Colonic mucosa (tissue), 4 donors: Measurements from ENCODE around the gene ACVR2A. TPM values are rescaled to one million over a fixed set of nuclear protein-coding genes. Genes with fewer than 3 reads are reported as not detected.

ENCODE experiments used
- DNase-seq: peaks from one replicate; pipeline ENCODE4 v3.0.0-alpha.2; 2020
- H3K27ac ChIP-seq: fragments of 200-600 bp; one replicate; pipeline ENCODE4 v1.8.0; 2021
- H3K27me3 ChIP-seq: fragments of 200-600 bp; one replicate; pipeline ENCODE4 v1.8.0; 2021
- H3K36me3 ChIP-seq: fragments of 200-600 bp; one replicate; pipeline ENCODE4 v1.8.0; 2021
- H3K4me1 ChIP-seq: fragments of 200-600 bp; one replicate; pipeline ENCODE4 v1.8.0; 2021; ENCODE audit warnings: mild to moderate bottlenecking
- H3K4me3 ChIP-seq: fragments of 200-600 bp; one replicate; pipeline ENCODE4 v1.8.0; 2021
- H3K9ac ChIP-seq, 2 donors: one replicate each; pipeline ENCODE4 v1.7.0; 2013; ENCODE audit warnings: control low read depth in 2 of 2, low read depth in 2 of 2, low read length in 2 of 2
- H3K9me3 ChIP-seq: fragments of 200-600 bp; one replicate; pipeline ENCODE4 v1.8.0; 2021
- intact Hi-C: fragments of 100-400 bp; cut with DNase I; formaldehyde crosslinking; loops from one replicate; pipeline ENCODE4 v1.14.1; 2022
- total RNA-seq, 2 donors: library from RNA; stranded (reverse); fragmentation: NEBNext Ultra II Directional in 1 of 2; extraction: Animal tissue kit (Norgen Biotek cat#: 25700) in 1 of 2; gene quantifications; one replicate each; pipeline ENCODE4 v1.2.1, GENCODE V29; 2021
- TF ChIP-seq, protein P1 (sequence below): fragments of 200-600 bp; IDR thresholded peaks from one replicate; pipeline ENCODE4 v1.8.0; 2022; ENCODE audit warnings: antibody characterized with exemption, mild to moderate bottlenecking
- donor health status: healthy.
- donor health status: DM: no; HTN: no; CAD: no.
- donor health status: DM: no; HTN: no; CAD: no.

ACVR2A gene
- total RNA-seq, 2 donors from 2014 or later: 15.4 to 20.4 TPM

- Histone ChIP-seq H3K4me1 (peaks cover 5% of the 10 kb centered on the region), H3K4me3 (no peak overlapping the region), H3K27ac (no peak overlapping the region), H3K9ac (no peak overlapping the region), H3K36me3 (no peaks in the 10 kb centered on the region), H3K9me3 (no peaks in the 10 kb centered on the region), H3K27me3 (no peaks in the 10 kb centered on the region)
- no peak for DNase-seq
- intact Hi-C loops: no loop called here
- TF ChIP-seq, protein P1, sequence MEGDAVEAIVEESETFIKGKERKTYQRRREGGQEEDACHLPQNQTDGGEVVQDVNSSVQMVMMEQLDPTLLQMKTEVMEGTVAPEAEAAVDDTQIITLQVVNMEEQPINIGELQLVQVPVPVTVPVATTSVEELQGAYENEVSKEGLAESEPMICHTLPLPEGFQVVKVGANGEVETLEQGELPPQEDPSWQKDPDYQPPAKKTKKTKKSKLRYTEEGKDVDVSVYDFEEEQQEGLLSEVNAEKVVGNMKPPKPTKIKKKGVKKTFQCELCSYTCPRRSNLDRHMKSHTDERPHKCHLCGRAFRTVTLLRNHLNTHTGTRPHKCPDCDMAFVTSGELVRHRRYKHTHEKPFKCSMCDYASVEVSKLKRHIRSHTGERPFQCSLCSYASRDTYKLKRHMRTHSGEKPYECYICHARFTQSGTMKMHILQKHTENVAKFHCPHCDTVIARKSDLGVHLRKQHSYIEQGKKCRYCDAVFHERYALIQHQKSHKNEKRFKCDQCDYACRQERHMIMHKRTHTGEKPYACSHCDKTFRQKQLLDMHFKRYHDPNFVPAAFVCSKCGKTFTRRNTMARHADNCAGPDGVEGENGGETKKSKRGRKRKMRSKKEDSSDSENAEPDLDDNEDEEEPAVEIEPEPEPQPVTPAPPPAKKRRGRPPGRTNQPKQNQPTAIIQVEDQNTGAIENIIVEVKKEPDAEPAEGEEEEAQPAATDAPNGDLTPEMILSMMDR: no peak
Measured at GRCh38 chr2:147847746-147848391, 3.0 kb downstream of the ACVR2A start.

GRCh38 chr2:147850838-147851237 is 6.0 kb downstream of the ACVR2A start:
- no peak overlapping the region for H3K9ac ChIP-seq
- no peaks in the 10 kb centered on the region for H3K36me3 ChIP-seq
- no peaks in the 10 kb centered on the region for H3K27me3 ChIP-seq
- no peak for DNase-seq
- intact Hi-C loops: no loop called here
- TF ChIP-seq, protein P1: no peak
- H3K4me1 ChIP-seq: peaks cover 5% of the 10 kb centered on the region
- no peak overlapping the region for H3K4me3 ChIP-seq
- H3K27ac ChIP-seq: no peak overlapping the region
- H3K9me3 ChIP-seq: no peaks in the 10 kb centered on the region

DNA sequence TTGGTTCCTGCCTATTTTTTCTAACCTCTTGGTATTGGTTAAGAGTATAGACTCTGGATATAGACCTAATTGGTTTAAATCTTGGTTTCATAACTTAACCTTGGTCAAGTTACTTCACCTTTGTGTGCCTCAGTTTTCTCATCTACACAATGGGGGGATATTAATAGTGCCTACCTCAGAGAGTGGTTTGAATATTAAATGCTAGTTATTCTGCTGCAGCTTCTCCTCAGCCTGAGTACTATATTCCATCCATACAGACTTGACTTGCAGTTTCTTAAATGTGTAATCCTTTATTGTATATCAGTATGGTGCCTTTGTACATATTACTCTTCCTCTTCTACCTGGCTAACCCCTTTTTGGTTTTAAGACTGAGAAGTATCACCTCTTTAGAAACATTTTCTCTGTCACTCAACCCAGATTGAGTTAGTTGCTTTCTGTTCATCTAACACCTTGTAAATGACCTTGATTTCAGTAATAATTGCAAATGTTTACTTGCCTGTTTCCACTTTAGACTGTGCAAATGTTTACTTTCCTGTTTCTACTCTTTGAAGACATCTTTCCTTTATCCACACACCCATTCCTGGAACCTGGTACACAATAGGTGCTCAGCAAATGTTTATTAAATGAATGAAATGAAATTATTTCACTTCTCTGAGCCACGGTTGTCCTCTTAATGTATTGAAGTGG is 6.6 kb downstream of the ACVR2A start:
- TF ChIP-seq, protein P1: no peak
- no peak overlapping the region for H3K9ac ChIP-seq
- no peaks in the 10 kb centered on the region for H3K9me3 ChIP-seq
- H3K4me3 ChIP-seq: no peak overlapping the region
- intact Hi-C loops: no loop called here
- no peaks in the 10 kb centered on the region for H3K36me3 ChIP-seq
- no peaks in the 10 kb centered on the region for H3K27me3 ChIP-seq
- H3K4me1 ChIP-seq: peaks cover 5% of the 10 kb centered on the region
- DNase-seq: no peak
- no peak overlapping the region for H3K27ac ChIP-seq

- H3K27ac ChIP-seq: no peak overlapping the region
- TF ChIP-seq, protein P1: no peak
- H3K4me1 ChIP-seq: peaks cover 5% of the 10 kb centered on the region
- intact Hi-C loops: no loop called here
- H3K9ac ChIP-seq: no peak overlapping the region
- H3K9me3 ChIP-seq: no peaks in the 10 kb centered on the region
- no peak overlapping the region for H3K4me3 ChIP-seq
- no peak for DNase-seq
- no peaks in the 10 kb centered on the region for H3K36me3 ChIP-seq
- H3K27me3 ChIP-seq: no peaks in the 10 kb centered on the region
Measured at GRCh38 chr2:147854557-147855134, 9.8 kb downstream of the ACVR2A start.

DNA sequence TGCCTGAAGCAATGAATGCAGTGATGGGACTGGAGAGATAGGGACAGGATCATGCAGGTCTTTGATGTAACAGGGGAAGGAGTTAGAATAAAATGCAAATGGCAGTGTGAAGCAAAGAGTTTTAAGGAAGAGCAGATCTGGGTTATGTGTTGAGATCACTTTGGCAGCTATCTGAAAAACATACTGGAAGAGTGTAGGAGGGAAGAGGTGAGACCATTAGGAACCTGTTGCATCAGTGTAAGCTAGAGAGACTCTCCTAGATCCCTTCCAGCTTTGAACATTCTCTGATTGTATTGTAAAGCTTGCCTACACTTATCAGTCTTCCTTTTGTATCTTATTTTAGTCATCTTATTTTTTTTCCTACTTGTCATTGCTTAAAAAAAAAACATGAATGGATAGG is 10.5 kb downstream of the ACVR2A start:
- TF ChIP-seq, protein P1: no peak
- H3K27me3 ChIP-seq: no peaks in the 10 kb centered on the region
- H3K9me3 ChIP-seq: no peaks in the 10 kb centered on the region
- H3K27ac ChIP-seq: no peak overlapping the region
- no peak for DNase-seq
- no peak overlapping the region for H3K4me3 ChIP-seq
- H3K4me1 ChIP-seq: peaks cover 5% of the 10 kb centered on the region
- H3K36me3 ChIP-seq: no peaks in the 10 kb centered on the region
- intact Hi-C loops: no loop called here
- no peak overlapping the region for H3K9ac ChIP-seq
